ENCODE measurements around the gene TBC1D22A. TPM values are rescaled to one million over a fixed set of nuclear protein-coding genes. Genes with fewer than 3 reads are reported as not detected.

The TBC1D22A gene
- total and polyA plus RNA-seq, 4 donors = 4.1 to 12.4 (median 8.4) TPM

DNA sequence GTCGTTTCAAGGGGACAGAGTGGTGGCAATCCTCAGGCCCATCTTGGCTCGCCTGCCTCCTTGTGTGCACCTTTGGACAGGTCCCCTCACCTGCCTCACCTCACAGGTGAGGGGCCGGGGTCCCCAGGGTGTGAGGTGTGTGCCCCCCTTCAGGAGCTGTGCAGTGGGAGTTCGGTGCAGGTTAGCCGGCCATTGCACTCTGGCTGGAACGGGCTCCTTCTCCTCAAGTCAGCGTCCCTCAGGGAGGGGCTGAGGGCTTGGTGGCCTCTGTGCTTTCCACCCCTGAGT, 269.1 kb downstream of the TBC1D22A start (continued):
- no peak for TF ChIP-seq HNF4G (IDR thresholded peaks at IDR 0.05)

DNA sequence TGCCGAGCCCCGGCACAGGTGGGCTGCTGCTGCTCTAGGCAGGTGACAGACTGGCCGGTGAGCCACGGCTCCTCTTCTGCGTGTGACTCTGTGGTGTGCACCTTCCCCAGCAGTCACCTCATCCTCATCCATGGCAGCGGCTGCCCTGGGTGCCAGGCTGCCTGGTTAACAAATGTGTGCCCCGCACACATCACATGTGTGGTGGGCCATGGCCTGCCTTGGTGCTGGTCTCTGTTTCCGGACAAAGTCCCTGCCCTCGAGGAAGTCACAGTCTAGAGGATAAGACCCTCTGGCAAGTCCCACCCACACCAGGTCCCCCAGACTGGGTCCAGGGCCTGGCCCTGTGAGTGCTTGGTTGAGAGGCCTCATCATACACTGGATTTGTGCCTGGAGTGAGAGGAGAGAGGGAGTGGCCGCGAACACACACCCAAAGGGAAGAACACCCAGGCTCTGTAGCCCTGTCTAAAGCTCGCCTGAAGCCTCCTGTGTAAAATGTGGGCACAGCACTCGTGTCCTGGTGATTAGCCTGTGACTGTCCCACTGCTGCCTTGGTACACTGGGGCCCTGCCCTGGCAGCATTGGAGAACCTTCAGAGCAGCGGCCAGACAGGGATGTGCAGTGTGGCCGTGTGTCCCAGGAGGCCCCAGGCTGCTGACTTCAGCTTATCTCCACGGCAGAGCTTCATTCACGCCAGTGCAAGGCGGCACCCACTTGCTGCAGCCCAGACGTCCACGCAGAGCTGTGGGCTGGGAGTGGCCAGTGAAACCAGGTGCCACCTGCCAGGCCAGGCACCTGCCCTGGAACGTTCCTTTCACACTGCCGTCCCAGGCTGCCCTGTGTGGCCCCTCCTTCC, 269.9 kb downstream of the TBC1D22A start:
- no peaks in the 10 kb centered on the region for H3K4me1 ChIP-seq (ENCODE audit: control insufficient read depth in 4 of 4, insufficient read depth in 4 of 4, low read length in 3 of 4)
- no peak overlapping the region for H3K27ac ChIP-seq (ENCODE audit: low read depth in 1 of 2, low read length in 2 of 2)
- H3K9me3 ChIP-seq (ENCODE audit: control insufficient read depth in 4 of 4, low read length in 3 of 4) = no peaks in the 10 kb centered on the region
- no peak overlapping the region for H3K9ac ChIP-seq (ENCODE audit: low read depth in 1 of 2, low read length in 2 of 2)
- DNase-seq (ENCODE audit: low spot score) = no peak
- H3K27me3 ChIP-seq (ENCODE audit: control insufficient read depth in 4 of 4, insufficient read depth in 4 of 4, low read length in 3 of 4) = no peaks in the 10 kb centered on the region
- no peak for TF ChIP-seq GABPA (IDR thresholded peaks at IDR 0.05 in 1 of 2, conservative IDR thresholded peaks at IDR 0.05 in 1 of 2)
- TF ChIP-seq FOXA1 (IDR thresholded peaks at IDR 0.05) = no peak
- TF ChIP-seq NR2F2 (IDR thresholded peaks at IDR 0.05) = no peak
- no peak for TF ChIP-seq CTCF (IDR thresholded peaks at IDR 0.05; ENCODE audit: low read depth, low read length, missing input control)
- TF ChIP-seq, protein P1, sequence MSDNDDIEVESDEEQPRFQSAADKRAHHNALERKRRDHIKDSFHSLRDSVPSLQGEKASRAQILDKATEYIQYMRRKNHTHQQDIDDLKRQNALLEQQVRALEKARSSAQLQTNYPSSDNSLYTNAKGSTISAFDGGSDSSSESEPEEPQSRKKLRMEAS (IDR thresholded peaks at IDR 0.05) = no peak
- no peak for TF ChIP-seq YY1 (IDR thresholded peaks at IDR 0.05)
- TF ChIP-seq REST (IDR thresholded peaks at IDR 0.05) = no peak
- TF ChIP-seq EGR1 (IDR thresholded peaks at IDR 0.05; ENCODE audit: low read depth in 2 of 2) = no peak
- no peak for TF ChIP-seq FOXA2 (IDR thresholded peaks at IDR 0.05)
- peaks cover 0 to 10% (median 0%) of the 10 kb centered on the region in 4 donors for H3K36me3 ChIP-seq (ENCODE audit: control insufficient read depth in 4 of 4, insufficient read depth in 3 of 4, low read depth in 1 of 4, low read length in 3 of 4)
- WGBS = 91% methylated on average over 22 of the region's 22 CpGs
- H3K4me3 ChIP-seq (ENCODE audit: low read depth in 1 of 3, low read length in 3 of 3) = no peak overlapping the region

DNA sequence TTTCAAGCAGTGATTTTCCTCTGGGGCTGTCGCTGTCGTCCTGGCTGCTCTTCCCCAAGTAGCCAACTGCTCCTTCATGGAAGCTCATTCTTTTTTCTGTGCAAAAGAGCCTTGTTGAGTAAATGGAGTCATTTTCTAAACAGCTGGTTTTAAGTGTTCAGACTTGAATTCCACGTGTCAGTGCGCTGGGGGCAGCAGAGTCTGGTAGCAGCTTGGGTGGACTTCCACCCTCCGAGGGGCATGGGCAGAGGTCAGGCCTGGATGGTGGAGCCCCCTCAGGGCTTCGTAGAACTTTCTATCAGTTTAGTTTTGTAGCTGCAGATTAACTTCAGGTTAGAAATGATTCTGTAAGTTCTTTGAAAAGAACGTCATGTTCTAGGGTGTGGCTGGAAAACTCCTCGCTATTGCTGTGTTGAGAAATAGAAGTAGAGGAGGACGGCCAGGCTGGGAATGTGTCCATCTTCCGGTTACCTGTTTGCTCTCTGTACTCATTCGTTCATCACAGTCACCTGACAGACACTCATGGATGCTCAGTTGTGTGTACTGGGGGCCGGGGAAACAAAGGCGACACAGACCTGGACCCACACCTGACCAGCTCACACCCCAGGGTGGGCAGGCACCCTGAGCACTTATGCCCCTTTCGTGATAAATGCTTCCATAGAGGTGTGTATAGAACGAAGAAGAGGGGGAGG, 270.7 kb downstream of the TBC1D22A start:
- no peak for DNase-seq (ENCODE audit: low spot score)
- Histone ChIP-seq H3K9ac (ENCODE audit: low read depth in 1 of 2, low read length in 2 of 2) (no peak overlapping the region), H3K27ac (ENCODE audit: low read depth in 1 of 2, low read length in 2 of 2) (no peak overlapping the region), H3K4me3 (ENCODE audit: low read depth in 1 of 3, low read length in 3 of 3) (no peak overlapping the region), H3K4me1 (ENCODE audit: control insufficient read depth in 4 of 4, insufficient read depth in 4 of 4, low read length in 3 of 4) (no peaks in the 10 kb centered on the region), H3K36me3 (ENCODE audit: control insufficient read depth in 4 of 4, insufficient read depth in 3 of 4, low read depth in 1 of 4, low read length in 3 of 4) (peaks cover 0 to 10% (median 0%) of the 10 kb centered on the region in 4 donors), H3K27me3 (ENCODE audit: control insufficient read depth in 4 of 4, insufficient read depth in 4 of 4, low read length in 3 of 4) (no peaks in the 10 kb centered on the region), H3K9me3 (ENCODE audit: control insufficient read depth in 4 of 4, low read length in 3 of 4) (no peaks in the 10 kb centered on the region)
- 88% methylated on average over 15 of the region's 15 CpGs for WGBS
- TF ChIP-seq FOXA2 (IDR thresholded peaks at IDR 0.05) (no peak), ZBTB33 (IDR thresholded peaks at IDR 0.05) (no peak), NR2F2 (IDR thresholded peaks at IDR 0.05) (no peak), CTCF (IDR thresholded peaks at IDR 0.05; ENCODE audit: low read depth, low read length, missing input control) (no peak), TAF1 (conservative IDR thresholded peaks at IDR 0.05) (no peak), YY1 (IDR thresholded peaks at IDR 0.05) (no peak), FOXA1 (IDR thresholded peaks at IDR 0.05) (no peak)
- TF ChIP-seq, protein P2, sequence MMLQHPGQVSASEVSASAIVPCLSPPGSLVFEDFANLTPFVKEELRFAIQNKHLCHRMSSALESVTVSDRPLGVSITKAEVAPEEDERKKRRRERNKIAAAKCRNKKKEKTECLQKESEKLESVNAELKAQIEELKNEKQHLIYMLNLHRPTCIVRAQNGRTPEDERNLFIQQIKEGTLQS (IDR thresholded peaks at IDR 0.05) = no peak
